Left ventricle myocardium inferior (tissue), 1 donor: ENCODE measurements around the gene SEBOX. TPM values are rescaled to one million over a fixed set of nuclear protein-coding genes. Genes with fewer than 3 reads are reported as not detected.

Source experiments
- DNase-seq: peaks from one replicate; pipeline ENCODE4 v3.0.0-alpha.2; 2020
- H3K27ac ChIP-seq: fragments of 200-600 bp; replicated peaks from 2 replicates; pipeline ENCODE4 v1.8.0; 2021
- H3K27me3 ChIP-seq: fragments of 200-600 bp; 2 replicates; pipeline ENCODE4 v1.8.0; 2021; ENCODE audit warnings: low read depth
- H3K36me3 ChIP-seq: fragments of 200-600 bp; 2 replicates; pipeline ENCODE4 v1.8.0; 2021
- H3K4me1 ChIP-seq: fragments of 200-600 bp; 2 replicates; pipeline ENCODE4 v1.8.0; 2021
- H3K4me3 ChIP-seq: fragments of 200-600 bp; 2 replicates; pipeline ENCODE4 v1.8.0; 2021; ENCODE audit warnings: mild to moderate bottlenecking, moderate library complexity
- H3K9me3 ChIP-seq: fragments of 200-600 bp; replicated peaks from 2 replicates; pipeline ENCODE4 v1.8.0; 2021
- intact Hi-C: fragments of 100-400 bp; cut with micrococcal nuclease; formaldehyde crosslinking; loops from one replicate; pipeline ENCODE4 v1.11.0; 2022
- total RNA-seq: library from RNA; stranded (reverse); fragmentation: NEBNext Ultra II Directional; extraction: Animal tissue kit (Norgen Biotek cat#: 25700); gene quantifications from one replicate; pipeline ENCODE4 v1.2.1, GENCODE V29; 2021
- TF ChIP-seq, protein P1 (sequence below): fragments of 200-600 bp; IDR thresholded peaks from 2 replicates; pipeline ENCODE4 v1.8.0; 2021; ENCODE audit warnings: antibody characterized with exemption, mild to moderate bottlenecking, borderline replicate concordance
- donor health status: DM: no; HTN: yes; CAD: no; lungs with severe emphysema.

The SEBOX gene
- total RNA-seq, 1 donor from 2014 or later = not detected

DNA sequence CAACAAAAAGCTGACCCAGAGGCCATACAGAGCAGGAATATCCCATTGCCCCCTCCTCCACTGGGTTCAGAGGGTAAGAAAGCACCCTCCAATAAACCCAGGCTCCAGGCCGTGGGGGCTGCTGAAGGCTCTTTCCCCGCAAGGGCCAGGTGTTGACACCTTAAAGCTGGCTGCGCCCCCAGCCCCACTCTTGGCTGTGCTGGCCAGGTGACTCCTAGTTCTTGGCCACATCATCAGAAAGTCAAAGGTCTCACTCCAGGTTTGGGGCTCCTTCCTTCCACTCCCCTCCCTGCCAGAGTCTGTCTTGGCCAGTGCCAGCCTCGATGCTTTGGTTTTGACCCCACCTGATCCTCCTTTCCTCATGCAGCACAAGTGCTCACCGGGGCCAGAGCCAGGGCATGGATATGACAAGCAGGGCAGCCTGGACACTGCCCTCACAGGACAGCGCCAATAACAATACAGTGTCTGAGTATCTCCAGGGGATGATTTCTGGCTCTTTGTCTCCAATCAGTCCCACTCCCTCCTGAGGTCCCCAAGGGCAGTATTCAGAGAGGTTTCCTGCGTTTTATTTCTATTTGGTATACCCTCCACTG, 32.8 kb upstream of the SEBOX start:
- intact Hi-C loops = no loop called here
- DNase-seq = no peak
- peaks cover 49% of the 10 kb centered on the region for H3K36me3 ChIP-seq
- H3K4me1 ChIP-seq = peaks cover 14% of the 10 kb centered on the region
- TF ChIP-seq, protein P1, sequence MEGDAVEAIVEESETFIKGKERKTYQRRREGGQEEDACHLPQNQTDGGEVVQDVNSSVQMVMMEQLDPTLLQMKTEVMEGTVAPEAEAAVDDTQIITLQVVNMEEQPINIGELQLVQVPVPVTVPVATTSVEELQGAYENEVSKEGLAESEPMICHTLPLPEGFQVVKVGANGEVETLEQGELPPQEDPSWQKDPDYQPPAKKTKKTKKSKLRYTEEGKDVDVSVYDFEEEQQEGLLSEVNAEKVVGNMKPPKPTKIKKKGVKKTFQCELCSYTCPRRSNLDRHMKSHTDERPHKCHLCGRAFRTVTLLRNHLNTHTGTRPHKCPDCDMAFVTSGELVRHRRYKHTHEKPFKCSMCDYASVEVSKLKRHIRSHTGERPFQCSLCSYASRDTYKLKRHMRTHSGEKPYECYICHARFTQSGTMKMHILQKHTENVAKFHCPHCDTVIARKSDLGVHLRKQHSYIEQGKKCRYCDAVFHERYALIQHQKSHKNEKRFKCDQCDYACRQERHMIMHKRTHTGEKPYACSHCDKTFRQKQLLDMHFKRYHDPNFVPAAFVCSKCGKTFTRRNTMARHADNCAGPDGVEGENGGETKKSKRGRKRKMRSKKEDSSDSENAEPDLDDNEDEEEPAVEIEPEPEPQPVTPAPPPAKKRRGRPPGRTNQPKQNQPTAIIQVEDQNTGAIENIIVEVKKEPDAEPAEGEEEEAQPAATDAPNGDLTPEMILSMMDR = no peak
- H3K27me3 ChIP-seq = no peaks in the 10 kb centered on the region
- no peak overlapping the region for H3K4me3 ChIP-seq
- H3K27ac ChIP-seq = peak overlapping the region; percentile 27
- H3K9me3 ChIP-seq = no peaks in the 10 kb centered on the region

DNA sequence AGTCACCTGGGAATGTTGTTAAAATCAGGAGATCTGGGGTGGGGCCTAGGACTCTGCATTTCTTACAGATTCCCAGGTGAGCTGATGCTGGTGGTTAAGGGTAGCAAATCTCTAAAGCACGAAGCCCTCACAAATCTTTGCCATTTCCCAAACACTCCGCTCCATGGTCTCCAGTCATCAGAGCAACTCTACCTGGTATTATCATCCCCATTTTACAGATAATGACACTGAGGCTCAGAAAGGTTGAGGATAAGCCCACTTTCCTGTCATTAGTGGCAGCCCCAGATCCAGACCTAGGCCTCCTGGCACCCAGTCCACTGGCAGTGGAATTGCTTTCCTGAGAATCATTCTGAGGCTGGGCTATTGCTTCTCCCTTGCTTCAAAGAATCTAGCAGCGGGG, 32.3 kb upstream of the SEBOX start:
- Histone ChIP-seq H3K27me3 (no peaks in the 10 kb centered on the region), H3K4me3 (no peak overlapping the region), H3K27ac (no peak overlapping the region), H3K36me3 (peaks cover 52% of the 10 kb centered on the region), H3K4me1 (peaks cover 14% of the 10 kb centered on the region), H3K9me3 (no peaks in the 10 kb centered on the region)
- intact Hi-C loops = no loop called here
- no peak for DNase-seq
- TF ChIP-seq, protein P1 = no peak

DNA sequence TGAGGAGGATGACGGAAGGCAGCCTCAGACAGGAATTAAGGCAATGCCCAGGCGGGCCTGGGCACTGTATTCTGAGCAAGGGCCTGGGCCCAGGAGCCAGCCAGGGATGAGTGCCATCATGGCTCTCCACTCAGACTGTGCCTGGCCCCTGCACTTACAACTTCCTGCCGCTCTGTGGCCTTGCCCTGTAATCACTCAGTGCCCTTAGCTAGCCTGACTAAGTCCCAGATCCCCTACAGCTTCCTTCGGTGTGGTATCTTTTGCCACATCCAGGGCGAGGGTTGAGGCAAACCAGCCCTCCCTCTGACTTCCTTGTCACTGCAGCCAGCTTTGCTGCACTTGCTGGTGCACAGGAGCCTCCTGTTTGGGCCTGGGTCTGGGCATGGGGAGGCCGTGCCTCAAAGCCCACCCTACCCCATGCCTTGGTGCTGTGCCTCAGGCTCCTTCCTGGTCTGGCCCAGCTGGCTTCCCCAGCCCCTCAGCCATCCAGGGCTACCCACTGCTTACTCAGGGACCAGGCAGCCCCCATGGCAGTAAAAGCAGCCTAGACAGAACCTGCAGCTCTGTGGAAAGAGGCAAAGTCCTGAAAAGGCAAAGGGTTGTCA, 31.7 kb upstream of the SEBOX start:
- intact Hi-C loops = no loop called here
- no peak for DNase-seq
- Histone ChIP-seq H3K36me3 (peaks cover 52% of the 10 kb centered on the region), H3K27ac (no peak overlapping the region), H3K27me3 (no peaks in the 10 kb centered on the region), H3K9me3 (no peaks in the 10 kb centered on the region), H3K4me1 (peaks cover 14% of the 10 kb centered on the region), H3K4me3 (no peak overlapping the region)
- TF ChIP-seq, protein P1 = no peak

DNA sequence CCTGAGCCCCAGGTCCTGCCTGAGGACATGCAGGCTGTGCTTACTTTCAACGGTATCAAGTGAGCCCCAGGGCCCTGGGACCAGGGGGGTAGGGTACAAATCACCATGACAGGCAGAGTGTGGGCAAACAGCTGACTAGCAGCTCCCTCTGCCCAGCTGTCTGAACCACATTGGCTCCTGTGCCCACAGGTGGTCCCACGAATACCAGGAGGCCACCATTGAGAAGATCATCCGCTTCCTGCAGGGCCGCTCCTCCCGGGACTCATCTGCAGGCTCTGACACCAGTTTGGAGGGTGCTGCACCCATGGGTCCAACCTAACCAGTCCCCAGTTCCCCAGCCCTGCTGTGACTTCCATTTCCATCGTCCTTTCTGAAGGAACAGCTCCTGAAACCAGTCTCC, 31.0 kb upstream of the SEBOX start:
- H3K27me3 ChIP-seq = no peaks in the 10 kb centered on the region
- H3K4me1 ChIP-seq = peaks cover 14% of the 10 kb centered on the region
- H3K4me3 ChIP-seq = no peak overlapping the region
- no peak overlapping the region for H3K27ac ChIP-seq
- no peaks in the 10 kb centered on the region for H3K9me3 ChIP-seq
- TF ChIP-seq, protein P1 = no peak
- H3K36me3 ChIP-seq = peaks cover 51% of the 10 kb centered on the region
- no peak for DNase-seq
- intact Hi-C loops = no loop called here

DNA sequence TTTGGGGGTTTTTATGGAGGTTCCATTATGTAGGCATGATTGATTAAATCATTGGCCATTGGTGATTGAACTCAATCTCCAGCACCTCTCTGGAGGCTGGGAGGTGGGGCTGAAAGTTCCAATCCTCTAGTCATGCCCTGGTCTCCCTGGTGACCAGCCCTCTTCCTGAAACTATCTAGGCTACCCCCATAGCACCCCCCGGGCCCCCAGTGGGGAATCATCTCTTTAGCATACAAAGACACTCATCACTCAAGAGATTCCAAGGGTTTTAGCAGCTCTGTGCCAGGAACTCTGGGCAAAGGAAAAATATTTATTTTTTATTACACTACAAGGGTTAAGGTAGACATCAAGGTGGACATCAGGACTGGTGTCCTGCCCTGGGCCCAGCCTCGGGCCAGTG, 30.4 kb upstream of the SEBOX start:
- H3K9me3 ChIP-seq = no peaks in the 10 kb centered on the region

More for the DNA sequence above, 30.4 kb upstream of the SEBOX start:
- H3K27me3 ChIP-seq = no peaks in the 10 kb centered on the region
- no peak overlapping the region for H3K4me3 ChIP-seq
- TF ChIP-seq, protein P1 = no peak
- H3K4me1 ChIP-seq = peaks cover 14% of the 10 kb centered on the region
- intact Hi-C loops = no loop called here
- peaks cover 57% of the 10 kb centered on the region for H3K36me3 ChIP-seq
- no peak for DNase-seq
- no peak overlapping the region for H3K27ac ChIP-seq
